MV-4-11 (cell line): ENCODE data around the gene GLDN.
"Not testable (repeated sequence)": the region's sequence is repeated elsewhere in the genome, so short reads cannot be mapped to it uniquely, and the experiment has no call there.

Experiments
- DNase-seq: peaks from one replicate; lab custom pipeline; 2025; lab: John Stamatoyannopoulos, UW

Gene GLDN

DNA sequence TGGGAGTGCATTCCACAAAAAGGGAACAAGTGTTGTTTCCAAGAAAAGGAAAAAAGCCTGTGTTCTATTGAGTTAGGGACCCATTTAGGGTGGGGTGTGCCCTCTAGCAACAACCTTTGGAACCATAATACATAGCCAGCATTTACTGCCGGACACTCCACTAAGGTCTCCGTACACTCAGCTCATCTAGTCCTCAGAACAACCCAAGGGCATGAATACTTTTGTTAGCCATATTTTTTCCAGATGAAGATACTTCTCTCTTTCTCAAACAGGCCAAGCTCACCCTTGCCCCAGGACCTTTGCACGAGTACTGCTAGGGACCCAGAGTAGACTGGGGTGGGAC is 46.2 kb downstream of the GLDN start:
- no peak for DNase-seq

DNA sequence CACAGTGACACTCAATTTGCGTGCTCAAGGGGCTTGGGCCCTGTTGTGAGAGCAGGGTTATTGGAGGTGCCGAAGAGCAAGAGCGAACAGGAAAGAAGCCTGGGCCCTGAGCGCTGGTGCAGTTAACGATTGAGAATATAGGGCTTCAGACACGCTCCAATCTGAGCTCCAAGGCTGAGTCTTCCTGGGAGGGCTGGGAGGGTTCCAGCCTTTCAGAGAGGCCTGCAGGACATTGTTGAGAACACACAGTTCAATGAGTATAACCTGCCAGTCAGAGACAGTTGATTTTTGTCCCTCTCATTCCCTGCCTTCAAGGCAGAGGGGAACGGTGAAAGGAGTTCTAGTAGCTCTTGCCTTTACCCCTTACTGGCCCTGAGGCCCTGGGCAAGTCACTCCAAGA is 47.3 kb downstream of the GLDN start:
- DNase-seq = no peak

DNA sequence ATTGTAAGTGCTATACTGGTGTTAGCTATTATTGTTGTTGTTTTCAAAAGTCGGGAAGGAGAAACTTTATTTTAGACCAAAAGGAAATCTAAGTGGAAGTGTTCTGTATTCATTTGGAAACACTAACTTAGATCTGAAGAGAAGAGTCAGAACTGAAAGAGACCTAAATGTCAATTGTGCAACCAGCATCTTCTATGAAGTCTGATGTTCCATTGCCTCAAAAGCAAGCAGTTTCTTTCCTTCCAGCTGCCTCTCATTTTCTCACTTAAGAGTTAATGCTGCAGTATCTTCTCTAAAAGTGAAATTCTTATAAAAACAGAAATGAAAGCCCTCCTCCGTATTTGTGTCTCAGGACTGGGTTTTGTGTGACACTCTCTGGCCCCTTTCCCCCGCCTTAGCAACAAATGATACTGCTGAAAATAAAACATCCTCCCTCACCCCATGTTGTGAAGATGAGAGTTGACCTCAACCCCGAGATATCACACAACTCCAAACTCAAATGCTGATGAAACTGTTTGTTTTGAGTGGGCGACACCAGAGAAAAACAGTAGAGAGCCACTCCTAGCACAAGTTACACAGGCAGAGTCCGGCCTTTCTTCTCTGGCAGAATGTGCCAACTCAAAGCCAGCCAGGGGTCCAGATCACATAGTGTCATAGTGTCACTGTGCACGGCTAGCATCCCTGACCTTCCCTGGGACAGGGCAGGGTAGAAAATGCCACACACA is 48.9 kb downstream of the GLDN start:
- peak; percentile 41 for DNase-seq

DNA sequence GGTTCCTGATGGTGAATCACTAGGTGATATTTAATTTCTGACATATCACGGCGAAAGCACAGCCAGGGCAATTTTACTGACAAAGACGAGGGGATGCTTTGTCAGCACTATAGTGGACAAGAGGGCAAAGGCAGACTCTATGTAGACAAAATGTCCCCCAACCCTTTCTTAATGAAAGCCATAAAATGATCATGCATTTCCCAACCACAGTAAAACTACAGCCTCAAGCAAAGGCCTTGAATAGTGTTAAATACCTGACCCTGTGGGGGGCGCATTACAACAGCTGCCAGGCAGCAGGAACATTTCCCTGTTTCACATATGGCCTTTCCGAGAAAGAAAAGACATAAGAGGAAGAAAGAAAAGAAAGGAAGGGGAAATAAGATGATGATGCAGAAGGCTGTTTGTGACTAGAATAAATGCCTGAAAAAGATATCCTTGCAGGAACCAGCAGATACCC is 49.5 kb downstream of the GLDN start:
- DNase-seq = peak; percentile 41

DNA sequence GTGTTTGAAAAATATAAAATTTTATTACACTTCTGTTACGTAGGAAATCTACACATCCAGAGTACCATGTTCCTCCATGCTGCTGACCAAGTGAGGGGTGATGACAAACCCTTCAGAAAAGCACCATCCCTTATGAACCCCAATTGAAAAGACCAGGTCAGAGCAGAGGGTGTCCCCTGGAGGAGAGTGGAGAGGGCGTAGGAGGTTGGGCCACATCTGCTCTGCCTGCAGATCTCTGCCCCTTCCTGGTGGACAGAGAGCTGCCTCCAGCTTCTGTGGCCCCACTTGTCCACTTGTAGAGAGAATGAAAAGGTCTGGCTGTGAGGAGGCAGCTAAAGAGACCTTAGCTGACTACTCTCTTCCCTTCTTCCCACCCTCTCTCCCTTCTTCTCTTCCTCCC is 55.5 kb downstream of the GLDN start:
- DNase-seq = no peak

DNA sequence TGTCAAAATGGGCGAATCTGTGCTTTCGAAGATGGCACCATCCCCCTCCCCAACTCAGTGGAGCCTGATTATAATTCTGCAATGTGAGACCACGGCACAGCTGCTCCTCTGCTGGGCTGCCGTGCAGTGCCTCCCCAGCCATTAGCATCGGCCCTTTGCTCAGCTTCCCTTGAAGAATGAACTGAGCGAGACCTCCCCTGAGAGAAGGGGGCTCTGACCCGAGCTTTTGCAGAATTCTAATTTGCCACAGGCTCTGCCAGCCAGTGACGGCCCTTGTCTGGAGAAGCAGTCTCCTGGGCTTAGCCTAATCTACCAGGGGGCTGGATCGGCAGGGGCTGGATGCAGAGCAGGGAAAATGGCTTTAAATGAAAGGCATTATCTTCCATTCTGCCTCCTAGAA is 57.2 kb downstream of the GLDN start:
- DNase-seq = no peak

DNA sequence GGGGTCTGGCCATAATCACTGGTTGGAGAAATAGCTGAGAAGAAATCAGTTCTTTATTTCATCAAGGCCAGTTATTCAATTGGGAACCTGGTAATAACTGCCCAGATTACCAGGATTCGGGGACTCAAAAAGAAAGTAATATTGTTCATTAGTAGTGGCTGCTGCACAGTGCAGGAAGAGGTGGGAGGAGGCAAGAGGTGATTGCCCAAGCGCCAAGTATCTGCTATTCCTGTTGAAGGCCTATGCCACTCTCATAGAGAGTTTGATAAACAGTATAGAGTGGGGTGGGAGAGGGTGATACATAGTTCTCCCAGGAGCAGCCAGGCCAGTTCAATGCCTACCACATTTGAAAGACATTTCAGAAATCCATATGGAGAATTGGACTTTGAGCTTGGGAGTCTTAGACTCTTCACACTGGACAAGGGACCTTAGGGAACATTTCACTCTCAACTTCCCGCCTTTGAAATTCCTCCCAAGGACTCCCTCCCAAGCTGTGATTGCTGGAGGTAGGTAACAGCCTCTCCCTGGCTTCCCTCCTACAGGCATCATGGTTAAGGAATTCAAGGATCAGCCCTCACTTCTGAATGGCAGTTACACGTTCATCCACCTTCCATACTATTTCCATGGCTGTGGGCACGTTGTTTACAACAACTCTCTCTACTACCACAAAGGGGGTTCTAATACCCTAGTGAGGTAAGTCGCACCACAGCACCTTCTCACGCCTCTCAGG is 59.8 kb downstream of the GLDN start:
- no peak for DNase-seq

DNA sequence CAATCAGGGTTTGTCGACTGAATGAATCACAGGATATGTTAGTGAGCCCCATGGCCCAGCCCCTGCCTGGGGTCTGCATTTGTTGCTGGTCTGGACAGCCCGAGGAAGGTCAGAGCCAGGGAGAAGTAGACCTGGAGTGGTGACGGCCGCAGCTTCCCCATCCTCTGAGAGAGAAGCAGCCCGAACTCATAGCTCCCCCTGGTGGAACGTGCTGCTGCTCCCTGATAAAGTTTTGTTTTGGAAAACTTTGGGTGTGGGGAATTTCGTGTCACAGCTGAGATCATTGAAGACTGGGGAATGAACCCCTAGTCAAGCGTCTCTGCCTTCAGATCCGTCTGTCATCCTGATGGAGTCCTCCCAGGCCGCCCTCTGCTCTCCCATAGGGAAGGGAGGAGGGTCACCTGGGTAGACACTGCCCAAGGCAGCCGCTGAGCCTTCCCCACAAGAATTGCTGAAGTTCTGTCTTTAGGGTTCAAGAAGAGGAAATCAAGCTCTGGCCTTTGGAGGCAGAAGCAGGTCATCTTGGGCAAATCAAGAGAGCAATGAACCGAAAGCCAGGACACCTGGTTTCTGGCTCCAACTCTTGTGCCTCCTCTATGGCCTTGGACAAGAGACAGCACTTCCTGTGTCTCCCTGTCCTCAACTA is 60.5 kb downstream of the GLDN start:
- DNase-seq = peak; percentile 35

DNA sequence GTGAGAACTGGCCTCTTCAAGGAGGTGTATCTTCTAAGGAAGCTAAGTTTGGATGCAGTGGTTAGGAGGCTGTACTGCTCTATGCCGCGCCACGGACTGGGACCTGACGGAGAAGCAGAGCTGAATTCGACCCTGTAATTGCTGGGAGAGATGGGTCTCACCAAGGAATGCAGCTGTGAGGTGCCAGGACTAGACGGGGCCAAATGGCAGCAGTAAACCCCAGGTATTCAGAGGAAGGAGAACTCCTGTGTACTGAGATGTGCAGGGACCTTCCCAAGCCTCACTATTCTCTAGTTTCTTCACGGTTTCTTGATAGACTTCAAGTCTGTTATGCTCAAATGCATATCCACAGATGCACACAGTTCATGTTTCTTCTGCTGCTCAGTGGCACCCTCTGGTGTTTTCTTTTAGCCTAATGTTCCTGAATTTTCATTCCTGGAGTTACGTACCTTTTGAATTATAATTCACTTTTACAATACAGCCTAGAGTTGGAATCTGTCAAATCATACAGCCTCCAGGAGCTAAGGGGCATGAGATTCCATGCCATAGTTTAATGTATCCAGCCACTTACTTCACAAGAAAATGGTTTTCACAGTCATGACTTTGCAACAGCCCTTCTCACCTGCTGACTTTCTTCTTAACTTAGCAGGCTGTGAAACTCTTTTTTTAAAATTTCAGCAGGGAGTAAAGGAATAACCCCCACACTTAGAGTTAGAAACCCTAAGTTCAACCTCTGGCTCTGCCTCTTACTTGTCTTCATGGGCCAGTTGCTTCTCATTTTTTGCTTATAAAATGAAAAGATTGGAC is 61.8 kb downstream of the GLDN start:
- DNase-seq = peak; percentile 15

DNA sequence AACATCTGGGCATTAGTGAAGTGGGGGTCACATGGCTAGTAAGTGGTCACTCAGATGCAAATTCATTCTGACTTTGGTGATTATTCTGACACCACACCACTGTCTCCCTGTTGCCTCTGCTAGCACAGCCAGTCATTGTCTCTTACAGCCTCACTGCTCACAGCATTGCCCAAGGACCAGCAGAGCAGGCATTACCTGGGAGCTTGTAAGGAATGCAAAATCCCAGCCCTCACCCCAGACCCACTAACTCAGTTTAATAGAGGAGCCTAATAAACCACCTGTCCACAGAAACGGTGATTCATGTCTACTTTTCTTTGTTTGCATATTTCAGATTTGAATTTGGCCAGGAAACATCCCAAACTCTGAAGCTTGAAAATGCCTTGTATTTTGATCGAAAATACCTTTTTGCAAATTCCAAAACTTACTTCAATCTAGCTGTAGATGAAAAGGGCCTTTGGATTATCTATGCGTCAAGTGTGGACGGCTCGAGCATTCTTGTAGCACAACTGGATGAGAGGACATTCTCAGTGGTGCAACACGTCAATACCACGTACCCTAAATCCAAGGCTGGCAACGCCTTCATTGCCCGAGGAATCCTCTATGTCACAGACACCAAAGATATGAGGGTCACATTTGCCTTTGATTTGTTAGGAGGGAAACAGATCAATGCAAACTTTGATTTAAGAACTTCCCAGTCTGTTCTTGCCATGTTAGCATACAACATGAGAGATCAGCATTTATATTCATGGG is 62.7 kb downstream of the GLDN start:
- no peak for DNase-seq

DNA sequence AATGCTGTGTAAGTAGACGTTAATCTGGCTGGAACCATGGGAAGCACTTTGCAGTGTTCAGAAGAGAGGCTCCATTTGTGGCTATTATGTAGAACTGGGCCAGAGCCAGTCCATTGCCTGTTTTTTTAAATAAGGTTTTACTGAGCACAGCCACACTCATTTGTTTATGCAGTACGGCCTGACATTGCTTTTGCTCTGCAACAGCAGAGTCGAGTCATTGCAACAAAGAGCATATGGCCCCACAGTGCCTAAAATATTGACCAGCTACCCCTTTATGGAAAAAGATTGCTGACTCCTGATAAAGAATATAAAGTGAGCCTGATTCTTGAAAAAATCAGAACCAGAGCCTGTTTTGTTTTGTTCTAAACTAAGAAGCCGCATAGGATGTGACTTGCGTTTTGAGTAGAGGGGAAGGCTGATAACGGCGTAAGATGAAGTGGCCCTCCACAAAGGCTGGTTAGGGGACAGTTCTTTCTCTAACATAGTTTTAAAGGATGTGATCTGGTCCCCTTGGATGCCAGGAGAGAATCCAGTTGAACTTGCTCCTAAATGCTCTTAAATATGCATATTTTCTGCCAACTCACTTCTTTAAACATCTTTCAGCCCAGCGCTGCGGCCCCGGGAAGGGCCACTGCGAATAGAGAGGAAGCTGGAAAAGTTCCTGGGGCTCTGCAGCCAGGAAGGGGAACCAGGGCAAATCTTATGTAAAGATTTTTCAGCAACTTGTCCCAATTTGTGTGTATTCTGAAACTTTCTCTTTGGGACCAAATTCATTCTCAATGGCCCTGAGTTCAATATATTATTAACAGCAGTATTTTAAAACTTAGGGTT is 64.5 kb downstream of the GLDN start:
- DNase-seq = no peak

DNA sequence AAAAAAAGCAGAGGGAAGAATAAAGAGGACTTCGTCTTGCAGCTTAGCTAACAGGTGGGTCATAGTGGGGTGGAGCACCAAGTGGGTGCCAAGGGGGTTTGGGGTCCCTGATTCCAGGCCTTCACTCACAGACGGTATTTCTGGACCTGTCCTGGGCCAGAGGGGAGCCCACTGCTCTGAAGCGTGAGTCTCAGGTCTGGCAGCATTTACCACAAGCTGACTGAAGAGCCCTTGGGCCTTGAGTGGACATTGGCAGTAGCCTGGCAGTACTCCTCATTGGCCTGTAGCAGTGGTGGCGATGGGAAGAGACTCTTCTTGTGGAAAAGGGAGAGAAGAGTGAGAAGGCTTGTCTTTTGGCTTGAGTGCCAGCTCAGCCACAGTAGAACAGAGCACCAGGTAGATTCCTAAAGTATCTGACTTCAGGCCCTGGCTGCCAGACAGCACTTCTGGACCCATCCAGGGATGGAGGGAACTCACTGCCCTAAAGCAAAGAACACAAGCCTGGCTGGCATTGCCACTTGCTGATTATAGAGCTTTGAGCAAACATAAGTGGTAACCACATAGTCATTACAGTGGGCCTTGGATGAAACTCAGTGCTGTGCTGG is 72.9 kb downstream of the GLDN start:
- no peak for DNase-seq

DNA sequence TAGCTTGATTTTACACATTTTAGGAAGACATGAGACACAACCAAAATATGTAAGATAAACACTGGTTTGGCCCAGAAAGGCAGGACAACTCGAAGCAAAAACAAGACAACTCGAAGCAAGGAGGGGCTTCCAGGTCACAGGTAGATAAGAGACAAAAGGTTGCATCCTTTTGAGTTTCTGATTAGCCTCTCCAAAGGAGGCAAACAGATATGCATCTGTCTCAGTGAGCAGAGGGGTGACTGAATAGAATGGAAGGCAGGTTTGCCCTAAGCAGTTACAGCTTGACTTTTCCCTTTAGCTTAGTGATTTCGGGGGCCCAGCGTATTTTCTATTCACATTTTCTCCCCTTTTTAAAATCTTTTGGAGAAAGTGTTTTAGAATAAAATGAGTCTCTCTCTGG is 74.7 kb downstream of the GLDN start:
- no peak for DNase-seq

DNA sequence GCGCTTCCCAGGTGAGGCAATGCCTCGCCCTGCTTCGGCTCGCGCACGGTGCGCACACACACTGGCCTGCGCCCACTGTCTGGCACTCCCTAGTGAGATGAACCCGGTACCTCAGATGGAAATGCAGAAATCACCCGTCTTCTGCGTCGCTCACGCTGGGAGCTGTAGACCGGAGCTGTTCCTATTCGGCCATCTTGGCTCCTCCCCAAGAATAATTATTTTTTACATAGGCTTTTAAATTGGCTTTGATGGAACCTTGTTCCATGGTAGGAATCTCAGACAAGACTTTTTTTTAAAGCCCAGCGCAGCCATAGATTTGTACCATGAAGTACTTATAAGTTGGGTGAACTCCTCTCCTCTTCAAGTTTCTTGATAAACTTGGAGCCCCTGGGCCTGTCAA is 81.6 kb downstream of the GLDN start:
- not testable (repeated sequence) for DNase-seq

DNA sequence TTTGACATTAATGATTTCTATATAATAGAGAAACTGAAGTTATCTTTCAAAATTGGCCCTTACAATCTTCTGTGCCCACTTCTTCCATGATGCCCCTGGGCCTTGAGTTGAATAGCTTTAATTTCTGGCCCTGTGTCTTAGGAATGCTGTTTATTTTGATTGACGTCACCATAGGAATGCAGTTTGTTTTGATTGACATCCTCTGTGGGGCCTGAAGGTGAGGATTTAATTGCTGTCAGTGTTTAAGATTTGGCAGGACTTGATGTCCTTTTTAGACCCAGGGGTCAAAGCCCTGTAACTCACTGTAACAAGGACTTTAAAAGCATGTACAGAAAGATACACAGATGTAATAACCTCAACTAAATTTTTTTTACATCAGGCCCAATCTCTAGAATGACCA is 83.3 kb downstream of the GLDN start:
- no peak for DNase-seq

DNA sequence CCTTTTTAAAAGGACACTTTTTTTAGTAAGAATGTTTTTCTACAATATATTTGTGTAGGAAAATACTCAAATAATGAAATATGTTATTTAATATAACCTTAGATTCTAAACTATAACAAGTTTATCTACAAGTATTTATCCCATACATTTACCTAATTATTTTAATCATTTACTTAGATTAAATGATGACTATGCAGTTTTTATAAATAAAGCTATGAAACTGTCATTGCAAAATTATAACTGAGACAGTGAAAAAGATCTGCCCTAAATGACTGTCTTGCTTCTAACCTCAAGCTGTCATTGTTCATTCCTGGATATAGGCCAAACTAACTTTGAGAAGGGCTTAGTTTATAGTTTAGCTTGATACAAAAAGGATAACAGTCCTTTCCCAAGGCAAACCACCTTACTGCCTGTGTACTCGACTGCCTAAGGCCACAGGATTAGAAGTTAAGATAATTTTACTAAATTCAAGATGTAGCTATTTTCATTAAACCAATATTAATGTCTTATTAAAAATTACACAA is 84.1 kb downstream of the GLDN start:
- no peak for DNase-seq

DNA sequence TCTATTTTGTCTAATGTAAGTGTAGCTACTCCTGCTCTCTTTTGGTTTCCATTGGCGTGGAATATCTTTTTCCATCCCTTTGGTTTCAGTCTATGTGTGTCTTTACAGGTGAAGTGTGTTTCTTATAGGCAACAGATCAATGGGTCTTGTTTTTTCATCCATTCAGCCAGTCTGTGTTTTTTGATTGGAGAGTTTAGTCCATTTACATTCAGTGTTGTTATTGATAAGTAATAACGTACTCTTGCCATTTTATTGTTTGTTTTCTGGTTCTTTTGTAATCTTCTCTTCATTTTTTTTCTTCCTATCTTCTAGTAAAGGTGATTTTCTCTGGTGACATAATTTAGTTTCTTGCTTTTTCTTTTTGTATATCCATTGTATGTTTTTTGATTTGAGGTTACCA is 97.1 kb downstream of the GLDN start:
- DNase-seq = no peak

DNA sequence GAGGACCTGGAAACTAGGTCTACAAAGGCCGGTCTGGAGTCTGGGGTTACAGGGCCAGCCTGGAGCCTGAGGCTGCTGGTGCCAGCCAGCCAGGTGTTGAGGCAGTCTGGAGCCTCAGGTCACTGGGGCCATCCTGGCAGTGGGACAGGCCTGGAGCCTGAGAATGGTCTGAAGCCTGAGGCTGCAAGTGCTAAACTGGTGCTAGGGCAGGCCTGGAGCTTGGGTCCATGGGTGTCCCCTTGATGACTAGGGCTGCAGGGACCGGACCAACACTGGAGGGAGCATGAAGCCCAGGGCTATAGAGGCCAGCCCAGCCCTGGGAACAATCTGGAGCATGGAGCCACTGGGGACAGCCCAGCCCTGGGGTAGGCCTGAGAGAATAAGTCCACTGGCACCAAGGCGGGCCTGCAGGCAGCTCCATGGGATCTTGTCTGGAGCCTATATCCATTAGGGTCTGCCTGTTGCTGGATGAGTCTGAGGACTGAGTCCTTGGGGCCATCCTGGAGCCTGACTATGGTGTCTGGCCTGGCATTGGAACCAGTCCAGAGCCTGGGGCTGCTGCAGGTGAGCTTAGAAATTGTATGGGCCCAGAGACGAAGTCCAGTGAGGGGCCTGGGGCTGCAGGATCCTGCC is 101.9 kb downstream of the GLDN start:
- DNase-seq = no peak

DNA sequence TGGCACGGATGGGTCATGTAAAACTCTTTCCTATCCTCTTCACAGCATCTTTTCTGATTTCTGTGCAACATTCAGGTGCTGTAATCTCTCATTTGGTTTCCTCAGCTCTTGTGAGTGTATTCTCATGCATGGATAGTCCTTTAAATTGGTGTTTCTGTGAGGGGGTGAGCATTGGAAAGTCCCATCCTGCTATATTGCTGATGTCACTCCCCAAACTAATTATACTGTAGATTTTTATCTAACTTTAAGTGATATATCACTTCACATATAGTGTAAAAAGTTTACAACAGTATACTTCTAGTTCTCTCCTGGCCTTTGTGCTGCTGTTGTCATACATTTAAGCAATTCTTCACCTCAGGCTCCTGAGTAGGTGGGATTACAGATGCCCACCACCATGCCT is 102.7 kb downstream of the GLDN start:
- no peak for DNase-seq

DNA sequence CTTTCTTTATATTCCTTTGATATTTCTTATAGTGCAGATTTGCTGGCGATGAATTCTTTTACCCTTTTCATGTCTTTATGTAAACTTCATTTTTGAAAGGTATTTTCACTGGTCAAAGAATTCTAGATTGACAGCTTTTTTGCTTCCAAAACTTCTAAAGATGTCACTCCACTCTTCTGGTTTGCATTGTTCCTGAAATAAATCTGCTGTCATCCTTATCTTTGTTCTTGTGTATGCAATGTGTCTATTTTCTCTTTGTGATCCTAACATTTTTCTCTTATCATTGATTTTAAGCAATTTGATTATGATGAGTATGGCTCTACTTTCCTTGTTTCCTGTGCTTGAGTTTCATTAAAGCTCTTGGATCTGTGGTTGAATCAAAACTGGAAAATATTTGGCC is 103.4 kb downstream of the GLDN start:
- DNase-seq = no peak
